Type B pancreatic cell (in vitro differentiated cells): ENCODE measurements around the gene KRT25. TPM values are rescaled to one million over a fixed set of nuclear protein-coding genes. Genes with fewer than 3 reads are reported as not detected.

Experiments used
- DNase-seq: peaks from one replicate; pipeline ENCODE4 v3.0.0; 2021; ENCODE audit warnings: mixed read lengths; ENCODE audit not compliant: unreplicated experiment; ENCODE audit errors: extremely low spot score
- H3K27ac Mint-ChIP-seq: 2 replicates; pipeline ENCODE4 v1.8.0; 2021; ENCODE audit warnings: mild to moderate bottlenecking, mixed read lengths
- H3K27me3 Mint-ChIP-seq: 2 replicates; pipeline ENCODE4 v1.8.0; 2021; ENCODE audit warnings: mixed read lengths
- H3K36me3 Mint-ChIP-seq: 2 replicates; pipeline ENCODE4 v1.8.0; 2021; ENCODE audit warnings: mixed read lengths
- H3K4me1 Mint-ChIP-seq: one replicate; pipeline ENCODE4 v1.8.0; 2021; ENCODE audit warnings: mixed read lengths; ENCODE audit not compliant: unreplicated experiment
- H3K4me3 Mint-ChIP-seq: 2 replicates; pipeline ENCODE4 v1.8.0; 2021; ENCODE audit warnings: mild to moderate bottlenecking, mixed read lengths
- H3K9me3 Mint-ChIP-seq: 2 replicates; pipeline ENCODE4 v1.8.0; 2021; ENCODE audit warnings: mixed read lengths
- total RNA-seq: library from RNA; stranded (reverse); gene quantifications from 2 replicates; pipeline ENCODE4 v1.2.1, GENCODE V29; 2021; ENCODE audit warnings: low replicate concordance
- TF ChIP-seq, protein P1 (sequence below): fragments of 200-600 bp; sonication (generic); conservative IDR thresholded peaks from 2 replicates; pipeline ENCODE4 v1.5.0; 2021; ENCODE audit warnings: antibody characterized with exemption, mild to moderate bottlenecking

Gene KRT25
- total RNA-seq, 1 donor from 2014 or later = not detected

DNA sequence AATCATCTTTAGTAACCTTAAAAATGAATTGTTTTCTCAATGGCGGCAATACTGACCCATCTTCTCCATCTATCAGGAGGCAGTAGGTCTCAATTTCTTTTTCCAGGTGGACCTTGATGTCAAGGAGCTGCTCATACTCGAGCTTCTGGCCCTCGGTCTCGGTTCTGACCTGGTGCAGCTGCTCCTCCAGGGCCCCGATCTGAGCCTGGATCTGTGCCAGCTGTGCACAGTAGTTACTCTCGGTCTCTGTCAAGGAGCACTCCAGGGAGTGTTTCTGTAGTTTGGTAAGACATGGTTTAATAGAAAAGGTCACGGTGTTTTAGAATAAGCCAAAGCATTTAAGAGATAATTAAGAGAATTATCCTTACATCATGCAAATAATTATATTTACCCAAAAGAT lies 22.3 kb upstream of the KRT25 start:
- no peak for DNase-seq
- Mint-ChIP-seq H3K27me3 (peaks cover 8% of the 10 kb centered on the region), H3K4me3 (no peak overlapping the region), H3K4me1 (no peaks in the 10 kb centered on the region), H3K36me3 (no peaks in the 10 kb centered on the region), H3K9me3 (no peaks in the 10 kb centered on the region), H3K27ac (no peak overlapping the region)
- TF ChIP-seq, protein P1, sequence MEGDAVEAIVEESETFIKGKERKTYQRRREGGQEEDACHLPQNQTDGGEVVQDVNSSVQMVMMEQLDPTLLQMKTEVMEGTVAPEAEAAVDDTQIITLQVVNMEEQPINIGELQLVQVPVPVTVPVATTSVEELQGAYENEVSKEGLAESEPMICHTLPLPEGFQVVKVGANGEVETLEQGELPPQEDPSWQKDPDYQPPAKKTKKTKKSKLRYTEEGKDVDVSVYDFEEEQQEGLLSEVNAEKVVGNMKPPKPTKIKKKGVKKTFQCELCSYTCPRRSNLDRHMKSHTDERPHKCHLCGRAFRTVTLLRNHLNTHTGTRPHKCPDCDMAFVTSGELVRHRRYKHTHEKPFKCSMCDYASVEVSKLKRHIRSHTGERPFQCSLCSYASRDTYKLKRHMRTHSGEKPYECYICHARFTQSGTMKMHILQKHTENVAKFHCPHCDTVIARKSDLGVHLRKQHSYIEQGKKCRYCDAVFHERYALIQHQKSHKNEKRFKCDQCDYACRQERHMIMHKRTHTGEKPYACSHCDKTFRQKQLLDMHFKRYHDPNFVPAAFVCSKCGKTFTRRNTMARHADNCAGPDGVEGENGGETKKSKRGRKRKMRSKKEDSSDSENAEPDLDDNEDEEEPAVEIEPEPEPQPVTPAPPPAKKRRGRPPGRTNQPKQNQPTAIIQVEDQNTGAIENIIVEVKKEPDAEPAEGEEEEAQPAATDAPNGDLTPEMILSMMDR = no peak

- Mint-ChIP-seq H3K36me3 (no peaks in the 10 kb centered on the region), H3K27ac (no peak overlapping the region), H3K9me3 (no peaks in the 10 kb centered on the region), H3K4me1 (no peaks in the 10 kb centered on the region), H3K4me3 (no peak overlapping the region), H3K27me3 (peaks cover 15% of the 10 kb centered on the region)
- TF ChIP-seq, protein P1 = no peak
- DNase-seq = no peak
These were observed 20.8 kb upstream of the KRT25 start for GRCh38 chr17:40775945-40776344.

GRCh38 chr17:40772101-40772500 lies 17.0 kb upstream of the KRT25 start, which contains the start of gene KRT26:
Gene KRT26, minus strand, starts transcription at chr17:40772201. Its CDS starts 88 bp downstream, at chr17:40772113.
- no peaks in the 10 kb centered on the region for H3K9me3 Mint-ChIP-seq
- H3K27ac Mint-ChIP-seq = no peak within 1 kb of the TSS
- no peak for DNase-seq
- no peak within 1 kb of the TSS for H3K4me3 Mint-ChIP-seq
- H3K27me3 Mint-ChIP-seq = peaks cover 18% of the 10 kb centered on the region
- no peaks in the 10 kb centered on the region for H3K36me3 Mint-ChIP-seq
- no peaks in the 10 kb centered on the region for H3K4me1 Mint-ChIP-seq
- TF ChIP-seq, protein P1 = no peak

DNA sequence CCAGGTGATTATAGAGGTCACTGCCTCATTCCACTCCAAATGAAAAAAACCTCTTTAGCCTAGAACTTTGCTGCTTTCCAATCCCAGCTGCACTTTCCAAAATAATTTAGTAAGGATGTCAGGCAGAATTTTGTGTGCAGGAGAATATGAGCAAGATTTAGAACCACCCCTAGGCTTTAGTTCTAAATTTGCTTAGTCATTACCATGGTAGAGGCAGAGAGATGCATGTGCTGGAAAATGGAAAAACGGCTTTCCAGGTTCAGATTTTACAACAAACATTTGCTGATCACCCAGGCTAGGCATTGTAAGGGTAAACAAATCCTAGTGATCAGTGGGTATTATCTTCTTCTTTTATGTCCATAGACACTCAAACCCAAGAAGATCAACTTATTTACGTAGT lies 10.5 kb upstream of the KRT25 start:
- H3K4me1 Mint-ChIP-seq = no peaks in the 10 kb centered on the region
- H3K27me3 Mint-ChIP-seq = peaks cover 6% of the 10 kb centered on the region
- no peak overlapping the region for H3K27ac Mint-ChIP-seq
- H3K4me3 Mint-ChIP-seq = no peak overlapping the region
- no peaks in the 10 kb centered on the region for H3K36me3 Mint-ChIP-seq
- TF ChIP-seq, protein P1 = no peak
- no peak for DNase-seq
- H3K9me3 Mint-ChIP-seq = peaks cover 12% of the 10 kb centered on the region

DNA sequence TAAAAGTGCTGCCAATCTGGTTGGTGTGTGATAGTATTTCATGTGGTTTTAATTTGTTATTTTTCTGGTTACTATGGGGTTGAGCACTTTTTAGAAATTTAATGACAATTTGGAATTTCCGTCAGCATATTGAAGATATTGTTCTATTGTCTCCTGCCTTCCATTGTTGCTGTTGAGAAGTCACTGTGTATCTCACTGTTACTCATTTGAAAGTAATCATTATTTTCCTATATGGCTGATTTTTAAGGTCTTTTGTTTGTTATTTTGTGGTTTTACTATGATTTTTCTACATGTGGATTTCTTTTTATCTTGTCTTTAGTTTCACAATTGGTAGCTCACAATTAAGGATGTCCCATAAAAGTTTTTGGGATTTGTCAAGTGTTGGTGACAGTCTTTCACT lies 8.6 kb upstream of the KRT25 start:
- H3K36me3 Mint-ChIP-seq = no peaks in the 10 kb centered on the region
- no peak overlapping the region for H3K4me3 Mint-ChIP-seq
- H3K4me1 Mint-ChIP-seq = no peaks in the 10 kb centered on the region
- peaks cover 17% of the 10 kb centered on the region for H3K9me3 Mint-ChIP-seq
- no peak for DNase-seq
- no peak overlapping the region for H3K27ac Mint-ChIP-seq
- H3K27me3 Mint-ChIP-seq = peaks cover 6% of the 10 kb centered on the region
- TF ChIP-seq, protein P1 = no peak
